ENCODE results near the gene MDM4. TPM values are rescaled to one million over a fixed set of nuclear protein-coding genes. Genes with fewer than 3 reads are reported as not detected.
A peak's percentile ranks its signal among the peaks of the same experiment; 100 is the strongest.
"Not testable (repeated sequence)": the region's sequence is repeated elsewhere in the genome, so short reads cannot be mapped to it uniquely, and the experiment has no call there.

Gene MDM4
- total and polyA plus RNA-seq, 8 donors = 13.5 to 53.0 (median 35.9) TPM

DNA sequence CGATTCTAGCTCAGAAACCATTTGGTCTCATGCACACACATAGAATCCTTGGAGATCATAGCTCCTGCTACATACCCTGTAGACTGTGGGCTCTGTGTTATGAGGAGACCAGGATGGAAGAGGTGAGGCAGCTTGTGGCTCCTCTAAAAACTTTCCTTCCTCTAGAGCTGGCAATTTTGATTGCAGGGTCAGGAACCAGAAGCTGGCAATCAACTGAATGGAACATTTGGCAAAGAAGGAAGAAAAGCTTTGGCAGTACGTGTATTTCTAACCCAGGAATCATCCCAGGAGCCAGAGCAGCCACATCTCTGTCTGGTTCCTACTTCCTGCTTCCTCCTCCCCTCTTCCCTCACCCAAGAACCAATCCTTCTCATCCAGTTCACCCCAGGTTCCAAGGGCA is 37.3 kb upstream of the MDM4 start:
- no peaks in the 10 kb centered on the region for H3K27me3 ChIP-seq
- intact Hi-C loops (cut with DNase I) = no loop called here
- peaks cover 0 to 27% (median 14%) of the 10 kb centered on the region in 3 donors for H3K4me1 ChIP-seq
- peak overlapping the region in 1 of 4 donors; percentile 50 for H3K27ac ChIP-seq
- no peaks in the 10 kb centered on the region for H3K9me3 ChIP-seq
- no peak for FAIRE-seq
- TF ChIP-seq, protein P1, sequence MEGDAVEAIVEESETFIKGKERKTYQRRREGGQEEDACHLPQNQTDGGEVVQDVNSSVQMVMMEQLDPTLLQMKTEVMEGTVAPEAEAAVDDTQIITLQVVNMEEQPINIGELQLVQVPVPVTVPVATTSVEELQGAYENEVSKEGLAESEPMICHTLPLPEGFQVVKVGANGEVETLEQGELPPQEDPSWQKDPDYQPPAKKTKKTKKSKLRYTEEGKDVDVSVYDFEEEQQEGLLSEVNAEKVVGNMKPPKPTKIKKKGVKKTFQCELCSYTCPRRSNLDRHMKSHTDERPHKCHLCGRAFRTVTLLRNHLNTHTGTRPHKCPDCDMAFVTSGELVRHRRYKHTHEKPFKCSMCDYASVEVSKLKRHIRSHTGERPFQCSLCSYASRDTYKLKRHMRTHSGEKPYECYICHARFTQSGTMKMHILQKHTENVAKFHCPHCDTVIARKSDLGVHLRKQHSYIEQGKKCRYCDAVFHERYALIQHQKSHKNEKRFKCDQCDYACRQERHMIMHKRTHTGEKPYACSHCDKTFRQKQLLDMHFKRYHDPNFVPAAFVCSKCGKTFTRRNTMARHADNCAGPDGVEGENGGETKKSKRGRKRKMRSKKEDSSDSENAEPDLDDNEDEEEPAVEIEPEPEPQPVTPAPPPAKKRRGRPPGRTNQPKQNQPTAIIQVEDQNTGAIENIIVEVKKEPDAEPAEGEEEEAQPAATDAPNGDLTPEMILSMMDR (IDR thresholded peaks at IDR 0.05) = no peak
- no peak overlapping the region for H3K4me3 ChIP-seq
- peak in 2 of 4 donors; percentile 8 to 36 for ATAC-seq
- 47 to 50% methylated on average over 2 of the region's 2 CpGs for WGBS, 2 donors
- no peaks in the 10 kb centered on the region for H3K36me3 ChIP-seq
- no peak for DNase-seq

DNA sequence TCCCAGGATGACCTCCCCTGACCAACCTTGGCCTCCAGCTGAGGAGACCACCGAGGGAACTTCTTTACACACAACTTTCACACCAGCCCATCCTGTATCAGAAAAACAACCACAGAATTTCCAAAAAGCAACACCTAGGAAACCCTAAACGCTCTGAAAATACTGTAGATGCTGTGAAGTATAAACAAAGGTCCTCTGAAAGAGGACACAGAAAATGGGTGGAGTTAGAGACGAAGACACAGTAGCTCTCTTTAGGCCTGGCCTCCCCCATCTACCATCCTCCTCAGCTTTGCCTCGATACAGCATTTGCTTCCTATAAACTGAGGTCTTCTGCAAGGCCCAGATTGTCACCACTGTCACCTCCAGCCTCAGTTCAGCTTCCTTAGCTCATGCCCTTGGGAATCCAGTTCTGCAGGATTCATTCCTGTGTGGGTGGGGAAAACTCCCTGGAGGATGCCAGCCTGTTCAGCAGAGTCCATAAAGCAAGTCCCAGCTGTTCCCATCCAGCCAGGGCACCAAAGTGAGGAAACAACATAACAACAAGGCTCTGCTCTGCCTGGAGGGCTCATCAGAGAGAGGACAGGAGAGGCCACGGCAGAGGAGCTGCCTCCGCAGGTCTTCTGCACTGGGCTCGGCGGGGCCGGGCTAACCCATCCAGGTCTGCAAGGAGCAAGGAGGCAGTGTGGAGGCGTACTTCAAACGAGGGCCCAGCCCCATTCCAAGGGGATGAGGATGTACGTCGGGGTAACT is 36.6 kb upstream of the MDM4 start:
- Histone ChIP-seq H3K27ac (peak overlapping the region in 1 of 4 donors; percentile 50), H3K4me3 (no peak overlapping the region), H3K9me3 (no peaks in the 10 kb centered on the region), H3K27me3 (no peaks in the 10 kb centered on the region), H3K36me3 (no peaks in the 10 kb centered on the region), H3K4me1 (peaks cover 0 to 27% (median 14%) of the 10 kb centered on the region in 3 donors)
- FAIRE-seq = no peak
- DNase-seq = peak in 2 of 6 donors; percentile 29 to 42
- peak; percentile 54 to 80 (median 58) for ATAC-seq
- WGBS, 2 donors = 68 to 73% methylated on average over 13 of the region's 13 CpGs
- intact Hi-C loops (cut with DNase I) = no loop called here
- TF ChIP-seq, protein P1 (IDR thresholded peaks at IDR 0.05) = no peak

DNA sequence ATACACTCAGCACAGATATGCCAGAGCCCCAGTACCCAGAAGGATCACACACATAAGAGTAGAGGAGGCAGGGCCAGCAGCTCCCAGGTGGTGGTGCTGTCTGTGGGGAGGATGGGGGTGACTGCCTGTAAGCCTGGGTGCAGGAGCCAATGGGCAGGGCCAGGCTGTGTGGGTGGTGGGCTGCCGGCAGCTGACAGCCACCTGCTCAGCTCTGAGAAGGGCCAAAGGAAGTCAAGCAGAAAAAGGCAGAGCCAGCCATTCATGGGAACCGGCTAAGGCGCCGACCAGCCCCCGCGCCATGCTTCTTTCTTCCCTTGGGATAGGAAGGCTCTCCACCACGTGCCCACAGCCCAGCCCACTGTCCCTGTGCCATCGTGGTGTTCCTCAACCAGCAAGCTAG is 35.7 kb upstream of the MDM4 start:
- H3K4me1 ChIP-seq = peaks cover 0 to 27% (median 14%) of the 10 kb centered on the region in 3 donors
- no peak overlapping the region for H3K27ac ChIP-seq
- 78 to 83% methylated on average over 8 of the region's 8 CpGs for WGBS, 2 donors
- no peak for ATAC-seq
- no peak for FAIRE-seq
- no peaks in the 10 kb centered on the region for H3K36me3 ChIP-seq
- no peak for DNase-seq
- H3K4me3 ChIP-seq = no peak overlapping the region
- H3K27me3 ChIP-seq = no peaks in the 10 kb centered on the region
- TF ChIP-seq, protein P1 (IDR thresholded peaks at IDR 0.05) = no peak
- no peaks in the 10 kb centered on the region for H3K9me3 ChIP-seq
- intact Hi-C loops (cut with DNase I) = no loop called here

DNA sequence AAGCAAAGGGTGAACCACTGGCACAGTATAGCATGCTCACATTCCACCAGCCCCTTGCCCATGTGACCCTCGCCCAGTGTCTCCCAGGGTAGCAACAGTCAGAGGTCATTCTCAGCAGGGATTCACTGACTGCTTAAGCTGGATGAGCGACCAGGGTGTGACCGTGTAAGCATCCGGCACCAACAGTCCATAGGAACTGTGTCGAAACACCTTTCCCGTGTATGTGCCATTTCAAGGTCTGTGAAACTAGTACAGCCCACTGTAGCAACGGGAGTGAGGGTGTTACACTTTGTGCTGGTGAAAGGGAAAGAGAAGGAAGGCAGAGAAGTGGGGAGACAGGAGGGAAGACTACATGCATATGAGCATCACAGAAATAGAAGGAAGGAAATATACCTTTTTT is 32.4 kb upstream of the MDM4 start:
- no peak overlapping the region for H3K27ac ChIP-seq
- FAIRE-seq (no peak), ATAC-seq (no peak), DNase-seq (no peak)
- H3K36me3 ChIP-seq = no peaks in the 10 kb centered on the region
- H3K4me3 ChIP-seq = no peak overlapping the region
- intact Hi-C loops (cut with DNase I) = no loop called here
- no peaks in the 10 kb centered on the region for H3K9me3 ChIP-seq
- peaks cover 0 to 16% (median 14%) of the 10 kb centered on the region in 3 donors for H3K4me1 ChIP-seq
- H3K27me3 ChIP-seq = no peaks in the 10 kb centered on the region
- TF ChIP-seq, protein P1 (IDR thresholded peaks at IDR 0.05) = no peak
- 79 to 84% methylated on average over 7 of the region's 7 CpGs for WGBS, 2 donors

DNA sequence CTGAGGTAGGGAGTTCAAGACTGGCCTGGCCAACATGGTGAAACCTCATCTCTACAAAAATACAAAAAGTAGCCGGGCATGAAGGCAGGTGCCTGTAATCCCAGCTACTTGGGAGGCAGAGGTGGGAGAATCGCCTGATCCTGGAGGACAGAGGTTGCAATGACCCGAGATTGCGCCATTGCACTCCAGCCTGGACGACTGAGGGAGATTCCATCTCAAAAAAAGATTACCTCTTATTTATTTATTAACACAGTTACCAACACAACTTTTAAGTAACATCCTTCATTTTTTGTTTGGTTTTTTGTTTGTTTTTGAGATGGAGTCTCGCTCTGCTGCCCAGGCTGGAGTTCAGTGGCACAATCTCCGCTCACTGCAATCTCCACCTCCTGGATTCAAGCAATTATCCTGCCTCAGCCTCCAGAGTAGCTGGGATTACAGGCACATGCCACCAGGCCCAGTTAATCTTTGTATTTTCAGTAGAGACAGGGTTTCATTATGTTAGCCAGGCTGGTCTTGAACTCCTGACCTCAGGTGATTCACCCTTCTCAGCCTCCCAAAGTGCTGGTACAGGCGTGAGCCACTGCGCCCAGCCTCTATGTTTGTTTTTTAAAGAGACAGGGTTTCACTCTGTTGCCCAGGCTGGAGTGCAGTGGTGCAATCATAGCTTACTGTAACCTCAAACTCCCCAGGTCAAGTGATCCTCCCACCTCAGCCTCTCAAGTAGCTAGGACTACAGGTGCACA is 29.5 kb upstream of the MDM4 start:
- H3K27me3 ChIP-seq; H3K4me3 ChIP-seq; FAIRE-seq; intact Hi-C loops (cut with DNase I); H3K36me3 ChIP-seq; H3K9me3 ChIP-seq; H3K4me1 ChIP-seq; ATAC-seq; H3K27ac ChIP-seq; DNase-seq: not testable (repeated sequence)
- 84 to 89% methylated on average over 9 of the region's 9 CpGs for WGBS, 2 donors
